ENCODE data around the gene TNFSF4. TPM values are rescaled to one million over a fixed set of nuclear protein-coding genes. Genes with fewer than 3 reads are reported as not detected.

Gene TNFSF4
- total and polyA plus RNA-seq, 2 experiments from 2014 or later: 4.2 to 4.8 TPM

DNA sequence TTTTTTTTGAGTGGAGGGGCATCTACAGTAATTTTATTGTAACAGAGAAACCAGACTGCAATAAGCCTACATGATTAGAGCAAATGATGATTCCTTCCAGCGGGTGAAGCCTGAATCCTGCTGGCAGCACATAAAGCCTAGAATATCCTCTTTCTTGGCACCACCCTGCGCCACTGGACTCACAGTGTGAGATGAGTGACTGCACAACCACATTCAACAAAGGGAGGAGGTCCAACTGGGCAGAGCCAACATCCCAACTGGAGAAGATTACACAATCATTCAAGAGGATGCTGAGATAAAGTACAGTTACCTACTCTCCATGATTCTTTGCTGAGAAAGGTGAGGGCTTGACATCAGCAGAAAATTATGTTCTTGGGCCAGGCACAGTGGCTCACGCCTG is 67.4 kb downstream of the TNFSF4 start:
- no peak overlapping the region for H3K27ac ChIP-seq
- no peaks in the 10 kb centered on the region for H4K20me1 ChIP-seq (ENCODE audit: insufficient read depth)
- H3K36me3 ChIP-seq (ENCODE audit: low read depth): no peaks in the 10 kb centered on the region
- no peak for TF ChIP-seq EZH2phosphoT487 (IDR thresholded peaks at IDR 0.05; ENCODE audit: insufficient read depth, low read depth)
- no peak for TF ChIP-seq EZH2 (IDR thresholded peaks at IDR 0.05; ENCODE audit: insufficient read depth, poor library complexity, severe bottlenecking)
- no peaks in the 10 kb centered on the region for H3K9me2 ChIP-seq (ENCODE audit: insufficient read depth)
- H3K9me3 ChIP-seq (ENCODE audit: low read depth): no peaks in the 10 kb centered on the region
- no peak for DNase-seq
- H3K9ac ChIP-seq: no peak overlapping the region
- in situ Hi-C loops (cut with MboI): no loop called here
- H3K79me2 ChIP-seq (ENCODE audit: insufficient read depth): no peaks in the 10 kb centered on the region
- no peaks in the 10 kb centered on the region for H3F3A ChIP-seq (ENCODE audit: insufficient read depth)
- 74 to 82% methylated on average over 3 of the region's 3 CpGs for WGBS, 2 experiments (ENCODE audit: low coverage in 1 of 2, low lambda C conversion rate in 2 of 2, missing lambda C conversion rate in 2 of 2)
- H3K4me3 ChIP-seq: no peak overlapping the region
- no peak overlapping the region for H2AFZ ChIP-seq
- H3K4me2 ChIP-seq (ENCODE audit: unreplicated experiment): no peak overlapping the region
- H3K27me3 ChIP-seq (replicated peaks; ENCODE audit: insufficient read depth): no peaks in the 10 kb centered on the region
- H3K4me1 ChIP-seq (ENCODE audit: insufficient read depth): no peaks in the 10 kb centered on the region

DNA sequence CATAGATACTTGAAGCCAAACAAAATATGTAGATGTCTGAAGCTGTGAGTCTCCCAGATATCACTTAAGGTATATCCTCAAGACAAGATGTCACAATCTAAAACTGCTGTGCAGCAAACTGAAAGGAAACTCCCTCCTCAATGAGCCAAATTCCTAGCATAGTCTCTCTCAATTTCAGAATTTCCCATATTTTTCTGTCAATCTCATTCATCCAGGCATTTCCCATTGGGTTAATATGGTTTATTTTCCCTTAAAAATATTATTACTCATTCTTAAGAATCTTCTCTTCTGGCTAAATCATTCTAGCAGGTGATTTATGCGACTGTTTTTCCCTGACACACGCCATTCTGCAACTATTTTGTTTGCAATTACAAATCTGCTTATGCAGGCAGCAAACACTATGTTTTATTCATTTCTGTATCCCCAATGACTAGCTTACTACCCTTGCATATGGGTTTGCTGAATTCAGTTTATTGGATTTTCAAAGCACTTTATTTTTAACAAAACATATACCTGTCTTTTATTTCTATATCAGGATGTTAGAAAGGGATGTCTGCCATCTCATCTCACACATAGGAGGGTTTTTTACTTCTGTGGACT is 69.9 kb downstream of the TNFSF4 start:
- no peaks in the 10 kb centered on the region for H4K20me1 ChIP-seq (ENCODE audit: insufficient read depth)
- no peak overlapping the region for H2AFZ ChIP-seq
- no peaks in the 10 kb centered on the region for H3K79me2 ChIP-seq (ENCODE audit: insufficient read depth)
- no peaks in the 10 kb centered on the region for H3K27me3 ChIP-seq (replicated peaks; ENCODE audit: insufficient read depth)
- 93 to 94% methylated on average over 2 of the region's 2 CpGs for WGBS, 2 experiments (ENCODE audit: low coverage in 1 of 2, low lambda C conversion rate in 2 of 2, missing lambda C conversion rate in 2 of 2)
- H3K36me3 ChIP-seq (ENCODE audit: low read depth): no peaks in the 10 kb centered on the region
- no peaks in the 10 kb centered on the region for H3K4me1 ChIP-seq (ENCODE audit: insufficient read depth)
- in situ Hi-C loops (cut with MboI): no loop called here
- no peak overlapping the region for H3K4me2 ChIP-seq (ENCODE audit: unreplicated experiment)
- no peak overlapping the region for H3K9ac ChIP-seq
- DNase-seq: no peak
- no peaks in the 10 kb centered on the region for H3F3A ChIP-seq (ENCODE audit: insufficient read depth)
- H3K9me3 ChIP-seq (ENCODE audit: low read depth): no peaks in the 10 kb centered on the region
- no peak overlapping the region for H3K27ac ChIP-seq
- H3K4me3 ChIP-seq: no peak overlapping the region
- H3K9me2 ChIP-seq (ENCODE audit: insufficient read depth): no peaks in the 10 kb centered on the region
- TF ChIP-seq EZH2 (IDR thresholded peaks at IDR 0.05; ENCODE audit: insufficient read depth, poor library complexity, severe bottlenecking) (no peak), EZH2phosphoT487 (IDR thresholded peaks at IDR 0.05; ENCODE audit: insufficient read depth, low read depth) (no peak)

DNA sequence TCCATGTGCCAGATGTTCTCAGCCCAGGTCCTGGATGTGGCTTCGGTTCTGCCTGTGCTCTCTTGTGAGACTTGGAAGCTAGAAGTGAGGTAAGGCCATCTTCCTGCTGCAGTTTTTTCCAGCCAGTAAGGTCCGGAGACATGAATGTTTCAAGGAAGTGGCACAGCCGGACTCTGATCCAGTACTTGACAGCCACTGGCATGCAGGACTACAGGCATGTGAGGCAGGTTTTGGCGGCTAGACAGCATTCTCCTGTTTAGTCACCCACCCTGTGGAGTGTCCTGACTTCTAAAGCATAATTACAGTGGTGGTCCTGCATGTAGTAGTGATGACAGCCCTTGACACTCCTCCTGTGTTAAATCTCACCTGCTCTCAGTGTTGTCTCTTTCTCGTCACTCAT is 72.3 kb downstream of the TNFSF4 start:
- H3K27ac ChIP-seq: no peak overlapping the region
- H3K9me3 ChIP-seq (ENCODE audit: low read depth): no peaks in the 10 kb centered on the region
- no peaks in the 10 kb centered on the region for H3K9me2 ChIP-seq (ENCODE audit: insufficient read depth)
- no peak overlapping the region for H2AFZ ChIP-seq
- no peaks in the 10 kb centered on the region for H3K79me2 ChIP-seq (ENCODE audit: insufficient read depth)
- H3K36me3 ChIP-seq (ENCODE audit: low read depth): no peaks in the 10 kb centered on the region
- DNase-seq: no peak
- no peak overlapping the region for H3K4me2 ChIP-seq (ENCODE audit: unreplicated experiment)
- H3K4me3 ChIP-seq: no peak overlapping the region
- WGBS, 2 experiments (ENCODE audit: low coverage in 1 of 2, low lambda C conversion rate in 2 of 2, missing lambda C conversion rate in 2 of 2): 73 to 78% methylated on average over 5 of the region's 5 CpGs
- no peaks in the 10 kb centered on the region for H4K20me1 ChIP-seq (ENCODE audit: insufficient read depth)
- no peaks in the 10 kb centered on the region for H3K27me3 ChIP-seq (replicated peaks; ENCODE audit: insufficient read depth)
- no peaks in the 10 kb centered on the region for H3K4me1 ChIP-seq (ENCODE audit: insufficient read depth)
- TF ChIP-seq EZH2 (IDR thresholded peaks at IDR 0.05; ENCODE audit: insufficient read depth, poor library complexity, severe bottlenecking): no peak
- no peak for TF ChIP-seq EZH2phosphoT487 (IDR thresholded peaks at IDR 0.05; ENCODE audit: insufficient read depth, low read depth)
- in situ Hi-C loops (cut with MboI): no loop called here
- no peaks in the 10 kb centered on the region for H3F3A ChIP-seq (ENCODE audit: insufficient read depth)
- no peak overlapping the region for H3K9ac ChIP-seq

DNA sequence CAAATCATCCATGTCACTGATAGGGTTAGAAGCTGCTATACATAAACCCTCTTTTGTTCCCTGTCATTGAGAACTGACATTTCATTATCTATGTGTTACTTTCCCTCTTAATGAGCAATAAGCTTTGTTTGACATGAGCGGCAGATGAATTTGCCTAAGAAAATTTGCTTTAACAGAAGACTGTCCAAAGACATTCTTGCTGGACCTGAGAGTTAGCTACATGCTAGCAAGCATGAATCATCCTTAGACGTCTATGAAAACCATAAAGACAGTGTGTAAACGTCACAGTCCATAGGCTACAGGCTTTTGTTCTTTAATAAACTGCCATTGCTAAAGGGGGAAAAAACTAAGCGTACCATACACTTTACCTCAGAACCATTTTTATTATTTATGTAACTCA is 73.1 kb downstream of the TNFSF4 start:
- H3K9me3 ChIP-seq (ENCODE audit: low read depth): no peaks in the 10 kb centered on the region
- no peaks in the 10 kb centered on the region for H3F3A ChIP-seq (ENCODE audit: insufficient read depth)
- in situ Hi-C loops (cut with MboI): no loop called here
- 53 to 57% methylated on average over 4 of the region's 4 CpGs for WGBS, 2 experiments (ENCODE audit: low coverage in 1 of 2, low lambda C conversion rate in 2 of 2, missing lambda C conversion rate in 2 of 2)
- H3K79me2 ChIP-seq (ENCODE audit: insufficient read depth): no peaks in the 10 kb centered on the region
- no peaks in the 10 kb centered on the region for H4K20me1 ChIP-seq (ENCODE audit: insufficient read depth)
- TF ChIP-seq EZH2 (IDR thresholded peaks at IDR 0.05; ENCODE audit: insufficient read depth, poor library complexity, severe bottlenecking) (no peak), EZH2phosphoT487 (IDR thresholded peaks at IDR 0.05; ENCODE audit: insufficient read depth, low read depth) (no peak)
- no peak overlapping the region for H2AFZ ChIP-seq
- H3K27ac ChIP-seq: no peak overlapping the region
- no peak overlapping the region for H3K4me3 ChIP-seq
- H3K27me3 ChIP-seq (replicated peaks; ENCODE audit: insufficient read depth): no peaks in the 10 kb centered on the region
- DNase-seq: peak; percentile 39
- H3K4me2 ChIP-seq (ENCODE audit: unreplicated experiment): no peak overlapping the region
- H3K36me3 ChIP-seq (ENCODE audit: low read depth): no peaks in the 10 kb centered on the region
- no peak overlapping the region for H3K9ac ChIP-seq
- H3K4me1 ChIP-seq (ENCODE audit: insufficient read depth): no peaks in the 10 kb centered on the region
- H3K9me2 ChIP-seq (ENCODE audit: insufficient read depth): no peaks in the 10 kb centered on the region

Other genes starting within 250 kb of the TNFSF4 start
- gene TNFSF18, start 156.4 kb downstream of the TNFSF4 start, total RNA-seq (2014; rRNA removed; shearing (Covaris generic)): 0.22 TPM in 1 of 2 replicates, not detected in the other
- gene TNFSF18, start 156.4 kb downstream of the TNFSF4 start, polyA plus RNA-seq (2016; fragmentation: Nextera tagmentation; extraction: Ambion mirVana): 0.11 TPM in 1 of 2 replicates, not detected in the other